Cardiac muscle cell (in vitro differentiated cells and primary cell): ENCODE results near the gene DNASE1L2. TPM values are rescaled to one million over a fixed set of nuclear protein-coding genes. Genes with fewer than 3 reads are reported as not detected.

Experiments used
- DNase-seq, 2 donors: peaks; one replicate each; pipeline versions ENCODE4 v3.0.0 to v3.0.0-alpha.2; 2010 to 2017; ENCODE audit warnings: low read depth in 1 of 2, low spot score in 1 of 2
- H3K27ac ChIP-seq: fragments of 200-600 bp; sonication (generic); 2 replicates; pipeline ENCODE4 v1.5.1; 2016
- H3K27me3 ChIP-seq: fragments of 200-600 bp; sonication (generic); 2 replicates; pipeline ENCODE4 v1.6.0; 2016; ENCODE audit warnings: control low read depth
- H3K36me3 ChIP-seq: fragments of 200-600 bp; sonication (generic); 2 replicates; pipeline ENCODE4 v1.5.1; 2016; ENCODE audit warnings: control low read depth
- H3K4me1 ChIP-seq: fragments of 200-600 bp; sonication (generic); 2 replicates; pipeline ENCODE4 v1.8.1; 2017; ENCODE audit warnings: low read depth, mild to moderate bottlenecking, mixed run types
- H3K4me3 ChIP-seq: fragments of 200-600 bp; sonication (generic); 2 replicates; pipeline ENCODE4 v1.5.1; 2016; ENCODE audit warnings: mild to moderate bottlenecking
- H3K9me3 ChIP-seq: fragments of 200-600 bp; sonication (generic); 2 replicates; pipeline ENCODE4 v1.5.1; 2017; ENCODE audit warnings: low read depth, mild to moderate bottlenecking, control low read depth
- CTCF ChIP-seq: IDR thresholded peaks from 2 replicates; pipeline ENCODE4 v1.5.1; 2012; ENCODE audit warnings: low read depth, mild to moderate bottlenecking, low read length
- polyA plus RNA-seq: library from polyadenylated mRNA; unstranded; fragments of >200 nt; fragmentation: Nextera tagmentation; extraction: Ambion mirVana; gene quantifications from 2 replicates; pipeline ENCODE4 v1.2.1, GENCODE V29; 2016
- total RNA-seq: library from RNA; depleted of rRNA; stranded (reverse); fragments of >200 nt; gene quantifications from 2 replicates; pipeline ENCODE4 v1.2.3, GENCODE V29; 2016

DNASE1L2 gene
- total RNA-seq (1.1 and 1.5 TPM in 2 replicates), polyA plus RNA-seq (0.68 and 1.3 TPM in 2 replicates)

GRCh38 chr16:2236337-2237101, at the start of gene DNASE1L2:
Gene DNASE1L2, plus strand, starts transcription at chr16:2236444. Its CDS starts 373 bp downstream, at chr16:2236817.
- no peaks in the 10 kb centered on the region for H3K9me3 ChIP-seq
- H3K27ac ChIP-seq: no peak within 1 kb of the TSS
- H3K36me3 ChIP-seq: peaks cover 34% of the 10 kb centered on the region
- H3K27me3 ChIP-seq: peaks cover 15% of the 10 kb centered on the region
- H3K4me3 ChIP-seq: peak within 1 kb of the TSS; percentile 28
- TF ChIP-seq CTCF: no peak
- peaks cover 8% of the 10 kb centered on the region for H3K4me1 ChIP-seq
- DNase-seq: peak; percentile 41 to 80

DNA sequence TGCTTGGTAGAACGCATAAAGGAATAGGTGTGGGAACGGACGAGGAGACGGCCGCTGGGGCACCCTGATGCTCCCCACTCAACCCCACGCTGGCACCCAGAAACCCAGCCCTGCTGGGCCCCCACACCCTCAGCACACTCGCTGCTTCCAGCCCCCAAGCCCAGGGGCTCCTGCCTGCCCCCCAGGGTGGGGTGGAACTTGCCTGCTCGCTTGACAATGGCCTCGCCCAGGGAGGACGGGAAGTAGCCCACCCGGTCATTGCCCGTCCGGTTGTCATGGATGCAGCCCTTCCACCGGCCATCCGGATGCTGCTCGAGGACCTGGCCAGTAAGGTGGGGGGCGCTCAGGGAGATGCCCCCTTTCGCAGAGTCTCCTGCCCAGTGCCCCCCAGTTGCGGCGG, 49.7 kb upstream of the DNASE1L2 start:
- Histone ChIP-seq H3K4me3 (no peak overlapping the region), H3K36me3 (no peaks in the 10 kb centered on the region), H3K9me3 (no peaks in the 10 kb centered on the region), H3K27ac (no peak overlapping the region), H3K4me1 (no peaks in the 10 kb centered on the region), H3K27me3 (no peaks in the 10 kb centered on the region)
- no peak for TF ChIP-seq CTCF
- no peak for DNase-seq

- TF ChIP-seq CTCF: no peak
- no peak for DNase-seq
- H3K27ac ChIP-seq: no peak overlapping the region
- H3K4me3 ChIP-seq: no peak overlapping the region
- no peaks in the 10 kb centered on the region for H3K9me3 ChIP-seq
- no peaks in the 10 kb centered on the region for H3K4me1 ChIP-seq
- H3K27me3 ChIP-seq: no peaks in the 10 kb centered on the region
- H3K36me3 ChIP-seq: no peaks in the 10 kb centered on the region
These were observed 49.0 kb upstream of the DNASE1L2 start for GRCh38 chr16:2187212-2187611.

DNA sequence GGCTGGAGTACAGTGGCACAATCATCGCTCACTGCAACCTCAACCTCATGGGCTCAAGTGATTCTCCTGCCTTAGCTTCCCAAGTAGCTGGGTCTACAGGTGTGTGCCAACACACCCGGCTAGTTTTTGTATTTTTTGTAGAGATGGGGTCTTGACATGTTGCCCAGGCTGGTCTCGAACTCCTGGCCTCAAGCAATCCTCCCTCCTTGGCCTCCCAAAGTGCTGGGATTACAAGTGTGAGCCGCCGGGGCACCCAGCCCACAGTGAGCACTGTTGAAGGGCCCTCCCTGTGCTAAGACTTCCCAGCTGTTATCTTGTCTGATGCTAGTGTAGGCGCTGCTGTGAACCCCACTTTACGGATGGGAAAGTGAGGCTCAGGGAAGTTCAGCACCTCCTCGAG, 47.8 kb upstream of the DNASE1L2 start:
- no peak for DNase-seq
- no peak for TF ChIP-seq CTCF
- Histone ChIP-seq H3K4me3 (no peak overlapping the region), H3K36me3 (no peaks in the 10 kb centered on the region), H3K27me3 (no peaks in the 10 kb centered on the region), H3K4me1 (no peaks in the 10 kb centered on the region), H3K9me3 (no peaks in the 10 kb centered on the region), H3K27ac (no peak overlapping the region)

- Histone ChIP-seq H3K4me3 (no peak overlapping the region), H3K36me3 (no peaks in the 10 kb centered on the region), H3K27ac (no peak overlapping the region), H3K27me3 (no peaks in the 10 kb centered on the region), H3K9me3 (no peaks in the 10 kb centered on the region), H3K4me1 (no peaks in the 10 kb centered on the region)
- no peak for DNase-seq
- no peak for TF ChIP-seq CTCF
These were observed 46.9 kb upstream of the DNASE1L2 start for GRCh38 chr16:2189252-2189893.
